ENCODE measurements around the gene IFNAR2.

- TF ChIP-seq ZNF274 (IDR thresholded peaks at IDR 0.05; ENCODE audit: low read depth, low read length) (no peak), YY1 (IDR thresholded peaks at IDR 0.05; ENCODE audit: insufficient read depth, insufficient read length) (no peak), SUZ12 (IDR thresholded peaks at IDR 0.05; ENCODE audit: extremely low read depth, insufficient read depth, insufficient read length) (no peak)
These were observed 36.5 kb downstream of the IFNAR2 start, which contains the start of gene IL10RB for GRCh38 chr21:33266050-33266788.

All from NT2/D1 (cell line).